ENCODE results near the gene KIAA1217. TPM values are rescaled to one million over a fixed set of nuclear protein-coding genes. Genes with fewer than 3 reads are reported as not detected.

KIAA1217 gene
- total RNA-seq, 4 donors from 2014 or later, result 12.7 to 156 (median 34.8) TPM

- no peak for DNase-seq (ENCODE audit: low spot score)
- TF ChIP-seq CTCF (IDR thresholded peaks at IDR 0.05), result no peak
- no peak for ATAC-seq (ENCODE audit: low FRiP score)
Observed at GRCh38 chr10:24569330-24569796, 360.4 kb downstream of the KIAA1217 start.

DNA sequence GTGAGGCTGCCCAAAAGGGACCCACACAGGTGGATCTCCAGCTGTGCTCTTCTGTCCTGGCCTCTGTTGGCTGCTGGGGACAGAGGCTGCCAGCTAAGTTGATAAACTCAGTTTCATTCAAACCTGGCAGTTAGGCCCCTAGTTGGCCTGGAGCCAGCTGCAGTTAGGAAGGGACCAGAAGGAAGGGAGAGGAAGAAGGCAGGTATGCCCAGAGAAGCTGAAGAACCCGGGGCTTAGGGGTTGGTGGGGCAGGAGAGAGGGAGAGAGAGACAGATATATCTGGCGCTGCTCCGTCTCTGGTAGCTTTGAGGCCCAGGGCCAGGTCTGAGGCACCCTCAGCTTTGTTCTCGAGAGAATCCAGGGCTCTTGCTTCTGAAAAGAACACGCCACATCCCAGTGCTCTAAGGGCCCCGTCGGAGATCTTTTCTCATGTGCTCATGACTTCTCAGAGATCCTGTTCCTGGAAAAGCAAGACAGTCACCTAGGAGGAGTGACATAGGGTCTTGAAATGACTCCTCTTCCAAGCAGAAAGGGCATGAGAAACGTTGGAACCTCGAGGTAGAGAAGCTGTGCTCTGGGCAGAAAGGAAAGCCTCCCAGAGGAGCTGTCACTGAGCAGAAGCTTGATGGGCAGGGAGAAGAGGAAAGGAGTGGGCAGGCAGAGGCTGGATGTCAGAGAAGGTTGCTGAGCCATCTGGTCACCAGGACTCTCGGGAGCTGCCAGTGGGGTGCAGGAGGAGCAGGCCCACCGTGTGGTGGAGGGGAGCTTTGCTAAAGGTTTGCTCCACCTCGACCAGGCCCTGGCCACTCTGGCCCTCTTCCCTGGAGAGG, 361.1 kb downstream of the KIAA1217 start:
- ATAC-seq (ENCODE audit: low FRiP score) (no peak), DNase-seq (ENCODE audit: low spot score) (no peak)
- no peak for TF ChIP-seq CTCF (IDR thresholded peaks at IDR 0.05)

- TF ChIP-seq CTCF (IDR thresholded peaks at IDR 0.05), result no peak
- no peak for ATAC-seq (ENCODE audit: low FRiP score)
- no peak for DNase-seq (ENCODE audit: low spot score)
Observed at GRCh38 chr10:24570658-24571426, 361.9 kb downstream of the KIAA1217 start.

DNA sequence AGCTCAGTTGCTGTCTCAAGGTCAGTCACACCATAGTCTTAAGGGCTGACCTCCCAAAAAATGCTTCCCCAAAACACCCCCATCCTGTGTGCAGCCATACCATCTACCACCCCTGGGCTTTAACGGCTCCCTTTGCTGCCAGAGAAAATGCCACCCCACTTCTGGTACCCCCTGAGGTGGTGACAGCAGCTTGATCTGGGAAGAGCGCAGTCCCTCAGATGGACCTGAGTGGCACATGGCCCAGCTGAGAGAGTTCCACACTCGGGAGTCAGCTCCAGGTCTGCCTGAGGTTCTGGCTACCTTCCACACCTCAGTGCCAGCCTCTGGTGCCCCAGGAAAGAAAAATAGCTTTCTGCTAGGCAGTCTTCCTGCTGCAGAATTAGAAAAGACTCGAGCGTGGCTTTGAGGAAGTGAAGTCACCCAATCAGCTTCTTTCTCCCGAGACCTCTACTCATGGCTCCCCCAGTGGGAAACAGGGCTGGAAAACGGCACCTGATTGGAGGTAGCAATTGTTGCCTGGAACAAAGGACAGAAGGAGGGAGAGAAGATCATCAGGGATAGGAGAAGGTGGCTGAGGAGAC, 363.0 kb downstream of the KIAA1217 start:
- DNase-seq (ENCODE audit: low spot score) (no peak), ATAC-seq (ENCODE audit: low FRiP score) (no peak)
- TF ChIP-seq CTCF (IDR thresholded peaks at IDR 0.05), result no peak

GRCh38 chr10:24574161-24574560, 365.2 kb downstream of the KIAA1217 start:
- no peak for TF ChIP-seq CTCF (IDR thresholded peaks at IDR 0.05)
- no peak for ATAC-seq (ENCODE audit: low FRiP score)
- no peak for DNase-seq (ENCODE audit: low spot score)

- TF ChIP-seq CTCF (IDR thresholded peaks at IDR 0.05), result no peak
- DNase-seq (ENCODE audit: low spot score), result no peak
- ATAC-seq (ENCODE audit: low FRiP score), result no peak
Observed at GRCh38 chr10:24574578-24575155, 365.7 kb downstream of the KIAA1217 start.
